Mesenteric fat pad (tissue), 1 donor: Measurements from ENCODE around the gene KPNA6. TPM values are rescaled to one million over a fixed set of nuclear protein-coding genes. Genes with fewer than 3 reads are reported as not detected.
"Not testable (repeated sequence)": the region's sequence is repeated elsewhere in the genome, so short reads cannot be mapped to it uniquely, and the experiment has no call there.

Experiments used
- DNase-seq: peaks from one replicate; pipeline ENCODE4 v3.0.0-alpha.2; 2020; ENCODE audit warnings: low spot score
- total RNA-seq: library from RNA; stranded (reverse); fragmentation: NEBNext Ultra II Directional; extraction: Animal tissue kit (Norgen Biotek cat#: 25700); gene quantifications from one replicate; pipeline ENCODE4 v1.2.1, GENCODE V29; 2021
- donor health status: DM: yes; HTN: yes; CAD: no.

The KPNA6 gene
- total RNA-seq, 1 donor from 2014 or later: 73.7 TPM

- DNase-seq: no peak
These were observed 31.1 kb downstream of the KPNA6 start for GRCh38 chr1:32138965-32139364.

GRCh38 chr1:32142446-32143301 is 34.8 kb downstream of the KPNA6 start:
- DNase-seq: no peak

GRCh38 chr1:32143302-32143695 is 35.4 kb downstream of the KPNA6 start:
- DNase-seq: not testable (repeated sequence)

GRCh38 chr1:32144033-32144432 is 36.2 kb downstream of the KPNA6 start:
- no peak for DNase-seq

- not testable (repeated sequence) for DNase-seq
These were observed 39.9 kb downstream of the KPNA6 start for GRCh38 chr1:32147799-32148198.

GRCh38 chr1:32150847-32151246 is 43.0 kb downstream of the KPNA6 start:
- DNase-seq: no peak

- no peak for DNase-seq
These were observed 43.5 kb downstream of the KPNA6 start for GRCh38 chr1:32151319-32151787.

- DNase-seq: no peak
These were observed 51.3 kb downstream of the KPNA6 start for GRCh38 chr1:32159189-32159588.

- no peak for DNase-seq
These were observed 55.5 kb downstream of the KPNA6 start for GRCh38 chr1:32163405-32163804.

- DNase-seq: not testable (repeated sequence)
These were observed 57.8 kb downstream of the KPNA6 start for GRCh38 chr1:32165633-32166032.

GRCh38 chr1:32170991-32171390 is 63.1 kb downstream of the KPNA6 start:
- DNase-seq: no peak

- DNase-seq: no peak
These were observed 64.9 kb downstream of the KPNA6 start for GRCh38 chr1:32172621-32173245.

- DNase-seq: no peak
These were observed 70.7 kb downstream of the KPNA6 start for GRCh38 chr1:32178380-32179192.

GRCh38 chr1:32179193-32179442 is 71.3 kb downstream of the KPNA6 start:
- DNase-seq: no peak

GRCh38 chr1:32179443-32180185 is 71.8 kb downstream of the KPNA6 start, which contains the start of gene TXLNA:
Gene TXLNA (plus strand): TSS chr1:32179675. CDS start chr1:32180346, 671 bp downstream.
- peak; percentile 99 for DNase-seq

GRCh38 chr1:32180186-32181060 is 72.6 kb downstream of the KPNA6 start:
- no peak for DNase-seq

- no peak for DNase-seq
These were observed 73.2 kb downstream of the KPNA6 start for GRCh38 chr1:32181065-32181464.

GRCh38 chr1:32181563-32181962 is 73.7 kb downstream of the KPNA6 start:
- DNase-seq: no peak

- DNase-seq: no peak
These were observed 74.2 kb downstream of the KPNA6 start for GRCh38 chr1:32182060-32182459.

GRCh38 chr1:32184650-32185049 is 76.8 kb downstream of the KPNA6 start:
- DNase-seq: no peak
